Activated CD8-positive, alpha-beta memory T cell treated with anti-CD3 and anti-CD28 coated beads, Interleukin-2, amount 10 ng/mL, durations not matched to agents 7 days and 5 days (primary cell): ENCODE data around the gene CCDC106. TPM values are rescaled to one million over a fixed set of nuclear protein-coding genes. Genes with fewer than 3 reads are reported as not detected.

Experiments used
- ATAC-seq: fragments of 150-1000 bp; cut with Tn5 transposase; one replicate; pipeline ENCODE4 v1.10.0; 2021; ENCODE audit warnings: moderate library complexity
- CTCF ChIA-PET: fragments of 350-600 bp; sonication (Branson Sonifier 250); formaldehyde crosslinking; loops from one replicate; lab custom pipeline; 2021; ENCODE audit warnings: antibody characterized with exemption; lab: Charles Lee
- DNase-seq: peaks from one replicate; pipeline ENCODE4 v3.0.0-alpha.2; 2020
- H3K27ac Mint-ChIP-seq: one replicate; pipeline ENCODE4 v1.8.0; 2021; ENCODE audit warnings: mild to moderate bottlenecking, mixed read lengths
- H3K27me3 Mint-ChIP-seq: one replicate; pipeline ENCODE4 v1.8.0; 2021; ENCODE audit warnings: mixed read lengths
- H3K36me3 Mint-ChIP-seq: one replicate; pipeline ENCODE4 v1.8.0; 2021; ENCODE audit warnings: mild to moderate bottlenecking, mixed read lengths
- H3K4me1 Mint-ChIP-seq: one replicate; pipeline ENCODE4 v1.8.0; 2021; ENCODE audit warnings: mixed read lengths
- H3K4me3 Mint-ChIP-seq: one replicate; pipeline ENCODE4 v1.8.0; 2021; ENCODE audit warnings: mild to moderate bottlenecking, moderate library complexity, mixed read lengths
- H3K9me3 Mint-ChIP-seq: one replicate; pipeline ENCODE4 v1.8.0; 2022; ENCODE audit warnings: low read depth, mixed read lengths
- total RNA-seq, 2 experiments: library from RNA; stranded (reverse); gene quantifications; one replicate each; pipeline ENCODE4 v1.2.3, GENCODE V29; 2021

CCDC106 gene
- total RNA-seq, 2 experiments from 2014 or later, result 5.9 TPM

DNA sequence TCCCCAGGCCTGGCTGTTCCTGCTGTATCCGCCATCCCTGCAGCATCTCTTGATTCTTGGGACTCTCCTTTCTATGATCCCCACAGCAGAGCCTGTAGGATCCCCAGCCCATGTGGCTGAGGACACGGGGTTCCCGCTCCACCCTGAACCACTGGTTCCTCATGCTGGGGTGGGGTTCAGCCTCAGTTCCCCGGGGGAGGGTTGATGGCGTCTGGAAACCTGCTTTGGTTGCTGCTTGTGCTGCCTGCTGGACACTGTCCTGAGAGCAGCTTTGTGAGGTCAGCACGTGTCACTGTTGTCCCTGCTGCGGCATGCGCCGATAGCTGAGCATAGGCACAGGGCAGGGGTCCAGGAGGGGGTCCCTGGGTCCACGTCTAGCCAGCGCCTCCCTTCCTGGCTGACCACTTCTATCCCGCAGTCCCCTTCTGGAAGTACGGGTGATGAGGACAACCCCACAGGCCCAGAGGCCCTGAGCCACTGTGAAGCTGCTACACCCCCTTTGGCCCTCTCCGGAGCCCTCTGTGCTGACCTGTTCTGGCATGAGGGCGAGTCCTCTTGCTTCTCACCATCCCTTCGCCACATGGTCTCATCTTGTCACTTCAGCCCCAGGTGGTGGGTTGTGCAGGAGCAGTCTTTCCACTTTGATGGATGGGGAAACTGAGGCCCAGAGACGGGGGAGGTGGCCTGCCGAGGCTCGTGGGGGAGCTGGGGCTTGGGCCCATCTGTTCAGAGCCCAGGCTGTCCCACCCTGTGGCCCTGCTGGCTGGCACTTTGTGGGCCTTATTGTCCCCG lies 32.5 kb downstream of the CCDC106 start:
- Mint-ChIP-seq H3K36me3 (peaks cover 21% of the 10 kb centered on the region), H3K27ac (no peak overlapping the region)

DNA sequence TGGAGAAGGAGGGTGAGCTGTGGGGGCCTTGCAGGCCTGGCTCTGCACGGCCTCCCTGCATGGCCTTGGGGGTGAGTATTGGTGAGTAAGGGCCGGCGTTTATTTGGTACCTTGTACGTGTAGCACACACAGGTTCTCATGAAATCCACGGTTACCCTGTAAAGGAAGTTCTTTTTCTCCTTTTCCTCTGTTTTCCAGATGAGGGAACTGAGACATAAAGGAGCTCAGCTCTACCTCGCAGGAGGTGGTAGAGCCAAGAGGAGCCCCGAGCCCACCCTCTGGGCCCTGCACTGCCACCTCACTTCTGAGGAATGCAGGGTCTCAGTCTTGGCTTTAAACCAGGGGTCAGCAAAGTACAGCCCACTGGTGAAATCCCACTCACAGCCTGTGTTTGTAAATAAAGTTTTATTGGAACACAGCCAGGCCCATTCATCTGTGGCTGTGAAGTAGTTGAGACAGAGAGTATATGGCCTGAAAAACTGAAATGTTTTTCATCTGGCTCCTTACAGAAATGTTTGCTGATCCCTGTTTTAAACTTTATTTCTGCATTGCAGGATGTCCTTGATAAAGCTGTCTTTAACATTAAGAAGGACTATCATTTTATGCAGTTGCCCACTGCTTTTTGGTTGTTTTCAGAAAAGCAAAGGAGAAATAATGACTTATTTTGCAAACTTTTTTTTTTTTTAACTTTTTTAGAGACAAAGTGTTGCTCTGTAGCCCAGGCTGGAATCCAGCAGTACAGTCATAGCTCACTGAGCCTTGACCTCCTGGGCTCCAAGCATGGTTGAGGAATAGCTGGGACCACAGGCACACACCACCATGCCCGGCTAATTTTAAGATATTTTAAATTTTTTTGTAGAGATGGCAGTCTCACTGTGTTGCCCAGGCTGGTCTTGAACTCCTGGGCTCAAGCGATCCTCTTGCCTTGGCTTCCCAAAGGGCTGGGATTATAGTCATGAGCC lies 33.4 kb downstream of the CCDC106 start:
- Mint-ChIP-seq H3K9me3 (no peaks in the 10 kb centered on the region), H3K4me3 (no peak overlapping the region), H3K4me1 (peaks cover 35% of the 10 kb centered on the region), H3K27ac (no peak overlapping the region), H3K27me3 (no peaks in the 10 kb centered on the region), H3K36me3 (peaks cover 22% of the 10 kb centered on the region)
- CTCF ChIA-PET, result no interaction called here
- DNase-seq (no peak), ATAC-seq (no peak)

More for the DNA sequence above, 32.5 kb downstream of the CCDC106 start:
- H3K9me3 Mint-ChIP-seq, result no peaks in the 10 kb centered on the region
- no peaks in the 10 kb centered on the region for H3K27me3 Mint-ChIP-seq
- CTCF ChIA-PET, result no interaction called here
- DNase-seq (no peak), ATAC-seq (no peak)
- H3K4me3 Mint-ChIP-seq, result no peak overlapping the region
- peaks cover 41% of the 10 kb centered on the region for H3K4me1 Mint-ChIP-seq

DNA sequence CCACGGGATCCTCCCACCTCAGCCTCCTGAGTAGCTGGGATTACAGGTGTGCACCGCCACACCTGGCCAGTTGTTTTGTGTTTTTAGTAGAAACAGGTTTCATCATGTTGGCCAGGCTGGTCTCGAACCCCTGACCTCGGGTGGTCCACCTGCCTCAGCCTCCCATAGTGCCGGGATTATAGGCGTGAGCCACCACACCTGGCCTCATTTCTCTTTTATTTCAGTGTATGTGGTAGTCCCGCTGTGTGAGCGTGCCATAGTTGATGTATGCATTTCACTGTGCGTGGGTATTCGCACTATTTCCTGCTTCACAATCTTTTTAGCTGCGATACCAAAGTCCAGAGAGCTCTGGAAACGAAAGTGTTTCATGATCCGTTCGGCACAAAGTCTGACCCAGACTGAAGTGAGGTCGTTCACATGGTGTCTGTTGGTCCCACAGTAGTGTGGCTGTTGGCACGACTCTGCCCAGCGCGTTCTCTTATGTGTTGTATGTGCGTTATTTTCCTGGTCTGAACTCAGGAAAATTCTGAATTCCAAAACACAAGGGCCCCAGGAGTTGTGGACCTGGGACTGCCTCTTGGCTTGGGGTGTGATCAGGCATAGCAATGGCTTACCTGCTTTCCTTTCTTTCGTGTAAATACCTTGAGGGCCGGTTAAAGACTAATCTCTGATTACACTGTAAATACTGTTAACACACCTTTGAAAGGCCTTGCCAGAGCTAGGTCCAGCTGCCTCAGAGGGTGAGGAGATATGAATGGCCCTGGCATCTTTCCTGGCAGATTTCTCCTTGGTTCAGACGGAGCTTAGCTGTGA lies 35.6 kb downstream of the CCDC106 start:
- Mint-ChIP-seq H3K27me3 (no peaks in the 10 kb centered on the region), H3K36me3 (peaks cover 15% of the 10 kb centered on the region), H3K4me3 (no peak overlapping the region), H3K9me3 (no peaks in the 10 kb centered on the region), H3K27ac (no peak overlapping the region), H3K4me1 (peaks cover 13% of the 10 kb centered on the region)
- ATAC-seq (no peak), DNase-seq (no peak)
- CTCF ChIA-PET, result interaction anchor here (0.8 kb wide), 1 partner anchor 12 kb away, joined by 3 read pairs; no protein-coding TSS in a partner anchor

DNA sequence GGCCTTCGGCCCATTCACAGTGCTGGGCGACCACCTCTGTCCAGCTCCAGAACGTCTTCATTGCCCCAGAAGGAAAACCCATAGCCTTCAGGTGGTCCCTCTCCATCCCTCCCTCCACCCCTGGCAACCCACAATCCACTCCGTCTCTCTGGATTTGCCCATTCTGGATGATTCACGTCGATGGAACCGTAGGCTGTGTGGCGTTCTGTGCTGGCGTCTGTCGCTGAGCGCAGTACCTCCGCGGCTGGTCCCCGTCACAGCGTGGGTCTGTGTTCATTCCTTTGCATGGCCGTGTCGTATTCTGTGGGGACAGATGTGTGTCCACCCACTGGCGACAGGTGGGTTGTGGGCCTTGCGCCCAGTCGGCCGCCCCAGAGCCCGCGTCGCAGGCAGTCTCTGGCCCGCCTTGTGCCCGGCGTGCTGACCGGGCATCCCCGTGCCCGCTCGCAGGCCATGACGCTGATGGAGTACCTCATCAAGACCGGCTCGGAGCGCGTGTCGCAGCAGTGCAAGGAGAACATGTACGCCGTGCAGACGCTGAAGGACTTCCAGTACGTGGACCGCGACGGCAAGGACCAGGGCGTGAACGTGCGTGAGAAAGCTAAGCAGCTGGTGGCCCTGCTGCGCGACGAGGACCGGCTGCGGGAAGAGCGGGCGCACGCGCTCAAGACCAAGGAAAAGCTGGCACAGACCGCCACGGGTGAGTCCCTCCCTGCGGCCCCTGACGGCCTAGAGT lies 37.1 kb downstream of the CCDC106 start:
- no peaks in the 10 kb centered on the region for H3K9me3 Mint-ChIP-seq
- no peak for DNase-seq
- H3K27ac Mint-ChIP-seq, result no peak overlapping the region
- H3K36me3 Mint-ChIP-seq, result peaks cover 12% of the 10 kb centered on the region
- H3K4me1 Mint-ChIP-seq, result no peaks in the 10 kb centered on the region
- no peak overlapping the region for H3K4me3 Mint-ChIP-seq
- no peaks in the 10 kb centered on the region for H3K27me3 Mint-ChIP-seq
- CTCF ChIA-PET, result no interaction called here
- ATAC-seq, result no peak

DNA sequence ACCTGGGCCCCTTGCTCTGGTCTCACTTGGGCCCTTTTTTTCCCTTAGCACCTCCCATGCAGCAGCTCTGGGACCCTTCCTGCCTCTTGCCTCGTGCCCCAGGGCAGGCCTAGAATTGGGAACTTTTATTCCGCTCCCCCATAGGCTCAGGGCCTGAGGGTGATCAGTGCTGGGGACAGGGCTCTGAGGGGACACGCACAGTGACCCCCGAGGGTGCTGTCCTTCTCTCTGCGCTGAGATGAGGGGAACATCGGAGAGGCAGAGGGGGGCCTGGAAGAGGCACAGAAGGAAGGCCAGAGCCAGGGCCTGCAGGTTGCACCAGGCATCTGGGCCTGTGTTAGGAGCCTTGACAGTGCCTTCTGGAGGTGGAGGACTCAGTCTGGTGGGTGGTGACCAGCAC lies 37.8 kb downstream of the CCDC106 start:
- no peak overlapping the region for H3K27ac Mint-ChIP-seq
- no peak for DNase-seq
- H3K4me3 Mint-ChIP-seq, result no peak overlapping the region
- ATAC-seq, result no peak
- H3K4me1 Mint-ChIP-seq, result no peaks in the 10 kb centered on the region
- peaks cover 12% of the 10 kb centered on the region for H3K36me3 Mint-ChIP-seq
- H3K27me3 Mint-ChIP-seq, result no peaks in the 10 kb centered on the region
- CTCF ChIA-PET, result no interaction called here
- H3K9me3 Mint-ChIP-seq, result no peaks in the 10 kb centered on the region

DNA sequence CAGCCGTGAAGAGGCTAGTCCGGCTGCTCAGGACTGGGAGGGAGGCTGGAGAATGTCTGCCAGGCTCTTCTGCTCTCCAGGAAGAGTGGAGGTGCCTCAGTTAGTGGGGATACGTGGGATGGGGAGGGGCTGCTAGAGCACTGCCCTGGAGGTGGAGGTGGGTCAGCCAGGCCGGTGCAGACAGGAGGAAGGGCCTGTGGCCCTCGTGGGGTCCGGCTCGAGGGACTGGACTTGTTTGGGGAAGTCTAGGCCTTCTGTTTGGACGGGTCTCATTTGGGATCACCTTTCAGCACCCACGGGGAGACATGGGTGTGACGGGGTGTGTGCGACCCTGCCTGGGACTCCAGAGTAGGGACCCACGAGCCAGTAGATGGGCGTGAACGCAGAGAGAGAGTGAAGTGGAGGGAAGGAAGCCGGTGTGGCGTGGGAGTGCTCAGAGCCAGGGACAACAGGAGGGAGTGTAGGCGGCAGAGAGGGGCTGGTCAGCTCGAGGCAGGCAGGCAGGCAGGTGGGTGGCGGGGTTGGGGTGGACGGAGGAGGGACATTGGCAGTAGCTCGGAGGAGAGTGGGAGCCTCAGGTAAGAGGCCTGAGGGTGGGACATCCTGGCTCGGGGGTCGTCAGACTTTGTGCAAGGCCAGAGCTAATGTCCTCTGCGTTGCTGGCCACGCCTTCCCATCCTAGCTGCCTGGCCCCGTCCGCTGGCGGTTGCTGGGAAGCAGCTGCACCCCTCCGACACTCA lies 38.5 kb downstream of the CCDC106 start:
- H3K4me1 Mint-ChIP-seq, result no peaks in the 10 kb centered on the region
- H3K9me3 Mint-ChIP-seq, result no peaks in the 10 kb centered on the region
- peaks cover 12% of the 10 kb centered on the region for H3K36me3 Mint-ChIP-seq
- CTCF ChIA-PET, result no interaction called here
- no peak overlapping the region for H3K4me3 Mint-ChIP-seq
- ATAC-seq (no peak), DNase-seq (no peak)
- no peaks in the 10 kb centered on the region for H3K27me3 Mint-ChIP-seq
- no peak overlapping the region for H3K27ac Mint-ChIP-seq

DNA sequence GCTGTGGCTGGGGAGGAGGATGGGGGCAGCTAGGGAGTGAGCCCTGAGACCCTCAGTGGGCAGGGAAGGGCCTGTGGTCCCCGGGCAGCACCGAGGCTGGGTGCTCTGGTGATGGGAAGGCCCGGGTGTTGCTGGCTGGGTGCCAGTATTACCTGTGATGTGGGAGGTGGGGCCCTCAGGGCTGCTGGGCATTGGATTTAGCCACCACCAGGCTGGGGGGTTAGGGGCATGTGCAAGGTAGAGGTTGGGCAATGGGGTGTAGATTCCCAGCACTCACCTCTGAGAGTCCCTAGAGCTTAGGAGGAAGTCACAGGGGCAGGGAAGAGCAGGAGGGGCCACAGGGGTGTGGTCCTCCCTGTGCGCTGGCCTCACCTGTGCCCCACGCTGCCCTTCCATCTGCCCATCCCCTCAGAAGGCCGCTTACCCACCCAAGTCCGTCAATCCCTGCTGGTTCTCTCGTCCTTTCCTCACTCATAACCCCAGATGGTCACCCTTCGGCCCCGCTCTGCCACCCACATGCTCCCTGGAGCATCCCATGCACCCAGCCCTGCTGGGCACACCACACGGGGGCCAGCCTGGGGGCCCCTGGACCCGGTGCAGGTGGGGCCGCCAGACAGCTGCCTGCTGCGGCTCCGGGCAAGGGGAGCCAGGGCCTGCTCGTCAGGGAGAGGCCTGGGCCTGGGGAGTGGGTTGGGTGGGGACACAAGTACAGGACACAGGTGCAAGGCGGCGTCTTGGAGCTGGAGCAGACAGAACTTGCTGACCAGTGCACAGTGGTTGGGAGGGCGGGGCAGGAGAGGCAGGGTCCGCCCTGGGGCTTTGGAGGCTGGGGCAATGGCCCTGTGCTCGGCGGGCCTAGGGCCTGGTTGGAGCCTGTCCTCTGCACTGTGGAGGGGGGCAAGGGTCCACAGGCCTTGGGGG lies 39.5 kb downstream of the CCDC106 start:
- CTCF ChIA-PET, result no interaction called here
- no peak overlapping the region for H3K27ac Mint-ChIP-seq
- no peaks in the 10 kb centered on the region for H3K9me3 Mint-ChIP-seq
- peaks cover 9% of the 10 kb centered on the region for H3K36me3 Mint-ChIP-seq
- ATAC-seq (no peak), DNase-seq (no peak)
- no peak overlapping the region for H3K4me3 Mint-ChIP-seq
- H3K27me3 Mint-ChIP-seq, result no peaks in the 10 kb centered on the region
- no peaks in the 10 kb centered on the region for H3K4me1 Mint-ChIP-seq

DNA sequence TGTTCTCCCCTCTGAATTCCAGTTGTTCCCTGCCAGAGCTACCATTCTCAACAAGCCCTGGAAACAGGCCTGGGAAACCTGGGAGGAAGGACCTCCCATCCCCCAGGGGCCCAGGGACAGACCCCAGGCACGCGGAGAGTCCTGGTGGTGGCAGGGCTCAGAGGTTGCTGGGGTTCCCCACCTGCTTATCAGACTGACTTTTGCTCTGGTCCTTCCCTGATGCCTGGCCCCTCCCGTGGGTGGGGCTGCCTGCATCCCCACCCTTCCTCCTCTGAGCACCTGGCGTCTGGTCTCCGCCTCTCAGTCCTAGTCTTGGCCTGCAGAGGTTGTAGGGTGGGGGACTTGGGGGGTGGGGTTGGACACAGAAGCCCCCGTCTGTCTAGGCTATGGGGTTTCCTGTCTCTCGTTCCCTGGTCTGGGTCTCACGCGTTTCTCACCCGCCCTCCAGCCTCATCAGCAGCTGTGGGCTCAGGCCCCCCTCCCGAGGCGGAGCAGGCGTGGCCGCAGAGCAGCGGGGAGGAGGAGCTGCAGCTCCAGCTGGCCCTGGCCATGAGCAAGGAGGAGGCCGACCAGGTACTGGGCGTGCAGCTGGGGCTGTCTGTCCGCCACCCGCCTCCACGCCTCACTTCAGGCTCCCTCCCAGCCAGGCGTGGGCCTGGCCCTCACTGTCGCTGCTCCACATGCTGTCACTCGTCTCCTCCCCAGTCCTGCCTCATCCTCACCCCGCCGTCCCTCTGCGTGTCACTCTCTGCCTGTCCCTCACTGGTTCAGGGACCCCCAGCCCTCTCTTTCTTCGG lies 40.6 kb downstream of the CCDC106 start:
- CTCF ChIA-PET, result no interaction called here
- DNase-seq (no peak), ATAC-seq (no peak)
- no peaks in the 10 kb centered on the region for H3K27me3 Mint-ChIP-seq
- no peaks in the 10 kb centered on the region for H3K4me1 Mint-ChIP-seq
- H3K36me3 Mint-ChIP-seq, result peaks cover 11% of the 10 kb centered on the region
- no peaks in the 10 kb centered on the region for H3K9me3 Mint-ChIP-seq
- H3K4me3 Mint-ChIP-seq, result no peak overlapping the region
- no peak overlapping the region for H3K27ac Mint-ChIP-seq

DNA sequence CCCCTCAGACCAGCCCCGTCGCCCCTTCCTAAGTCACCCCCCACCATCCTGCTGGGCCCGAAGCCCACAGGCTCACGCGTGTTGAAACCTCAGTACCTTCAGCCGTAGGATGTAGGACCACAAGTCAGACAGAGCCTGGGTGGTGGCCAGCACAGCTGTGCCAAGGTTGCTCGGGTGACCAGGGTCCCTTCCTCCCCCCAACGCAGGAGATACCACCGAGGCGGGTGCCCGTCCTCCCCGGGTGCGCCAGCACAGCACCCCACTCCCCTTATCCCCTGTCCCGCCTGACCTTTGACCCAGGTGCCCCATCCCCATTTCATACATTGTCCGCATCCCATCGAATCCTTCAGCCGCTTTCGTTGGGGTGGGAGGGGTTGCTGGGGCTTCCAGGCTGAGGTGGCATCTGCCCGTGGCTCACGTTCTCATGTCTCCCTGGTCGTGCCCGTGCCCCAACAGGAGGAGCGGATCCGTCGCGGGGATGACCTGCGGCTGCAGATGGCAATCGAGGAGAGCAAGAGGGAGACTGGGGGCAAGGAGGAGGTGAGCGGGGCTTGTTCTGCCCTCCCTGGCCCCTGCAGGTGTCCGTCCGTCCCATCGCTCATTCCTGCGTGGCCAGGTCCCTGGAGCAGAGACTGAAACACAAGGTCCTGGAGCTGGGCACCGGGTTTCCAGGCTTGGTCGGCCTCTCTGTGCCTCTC lies 41.5 kb downstream of the CCDC106 start:
- no peak overlapping the region for H3K27ac Mint-ChIP-seq
- ATAC-seq, result no peak
- H3K36me3 Mint-ChIP-seq, result peaks cover 12% of the 10 kb centered on the region
- CTCF ChIA-PET, result no interaction called here
- H3K4me3 Mint-ChIP-seq, result no peak overlapping the region
- no peaks in the 10 kb centered on the region for H3K9me3 Mint-ChIP-seq
- DNase-seq, result no peak
- no peaks in the 10 kb centered on the region for H3K4me1 Mint-ChIP-seq
- no peaks in the 10 kb centered on the region for H3K27me3 Mint-ChIP-seq

DNA sequence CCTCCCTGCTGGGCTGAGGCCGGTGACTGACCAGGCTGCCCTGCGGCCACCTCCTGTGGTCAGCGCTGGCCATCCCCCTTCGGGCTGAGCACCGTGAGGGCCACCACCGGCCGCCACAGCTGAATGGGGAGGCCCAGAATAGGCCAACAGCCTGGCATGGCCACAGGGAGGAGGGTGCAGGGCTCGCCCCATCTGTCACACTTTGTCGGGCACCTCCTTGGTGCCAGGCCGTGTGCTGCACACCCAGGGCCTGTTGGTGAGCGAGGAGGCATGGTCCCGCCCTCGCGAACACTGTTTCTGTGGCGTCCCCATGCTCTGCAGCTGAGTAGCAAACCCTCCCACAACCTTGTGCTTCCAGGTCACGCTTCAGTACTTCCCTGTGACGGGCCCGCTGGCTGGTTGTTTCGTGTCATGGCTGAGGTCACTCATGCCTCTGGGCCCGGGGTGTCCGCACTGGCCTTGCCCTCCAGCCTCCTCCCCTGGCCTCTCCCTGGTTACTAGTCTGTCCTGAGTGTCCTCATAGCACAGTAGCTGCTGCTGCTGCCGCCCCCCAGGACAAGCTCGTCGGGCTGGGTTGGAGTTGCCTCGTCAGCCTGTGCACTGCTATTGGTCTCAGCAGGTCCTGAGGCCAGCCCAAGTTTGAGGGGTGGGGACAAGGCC lies 42.2 kb downstream of the CCDC106 start:
- DNase-seq (no peak), ATAC-seq (no peak)
- H3K27ac Mint-ChIP-seq, result no peak overlapping the region
- CTCF ChIA-PET, result no interaction called here
- H3K4me1 Mint-ChIP-seq, result no peaks in the 10 kb centered on the region
- H3K27me3 Mint-ChIP-seq, result no peaks in the 10 kb centered on the region
- no peaks in the 10 kb centered on the region for H3K9me3 Mint-ChIP-seq
- H3K36me3 Mint-ChIP-seq, result peaks cover 11% of the 10 kb centered on the region
- H3K4me3 Mint-ChIP-seq, result no peak overlapping the region
